Measurements from ENCODE around the gene PDCD1. TPM values are rescaled to one million over a fixed set of nuclear protein-coding genes. Genes with fewer than 3 reads are reported as not detected.

The PDCD1 gene
- total and polyA plus RNA-seq, 2 of the 13 experiments (the other 11 are each of a cell fraction or from before 2014, with no cell fraction given), result 0.04 TPM; not detected in 1

- Histone ChIP-seq H3K4me2 (ENCODE audit: low read depth, low read length) (no peak overlapping the region), H3K79me2 (ENCODE audit: insufficient read depth, low read length) (no peaks in the 10 kb centered on the region), H3K27me3 (ENCODE audit: control insufficient read depth in 1 of 2, insufficient read depth in 2 of 2, low read length in 2 of 2) (peaks cover 31 to 78% of the 10 kb centered on the region in 2 experiments; a peak in 4 of 5 replicates), H3K27ac (ENCODE audit: extremely low read length, insufficient read depth, low read length) (no peak overlapping the region), H3K4me1 (ENCODE audit: insufficient read depth, low read length) (peaks cover 11% of the 10 kb centered on the region), H2AFZ (ENCODE audit: low read length) (no peak overlapping the region), H4K20me1 (ENCODE audit: insufficient read depth, low read length) (no peaks in the 10 kb centered on the region), H3K9me3 (ENCODE audit: low read length) (no peaks in the 10 kb centered on the region), H3K4me3 (replicated peaks in 1 of 3; ENCODE audit: insufficient read depth in 1 of 3, low read depth in 2 of 3, low read length in 3 of 3) (no peak overlapping the region), H3K36me3 (replicated peaks in 1 of 2; ENCODE audit: control insufficient read depth in 1 of 2, insufficient read depth in 2 of 2, low read length in 2 of 2) (no peaks in the 10 kb centered on the region), H3K9ac (ENCODE audit: insufficient read depth, low read depth, low read length) (no peak overlapping the region)
- ATAC-seq (no peak), DNase-seq (ENCODE audit: low spot score) (no peak), FAIRE-seq (no peak)
- 48% methylated on average over 9 of the region's 26 CpGs for WGBS (ENCODE audit: low lambda C conversion rate)
- ChIA-PET CTCF (ENCODE audit: low intra/inter-chr PET ratio, low total read pairs) (no interaction called here), POLR2A (interaction anchor here (1.0 to 1.2 kb wide), 2 partner anchors 42 to 43 kb away, joined by 3 to 4 read pairs; partner anchors contain the start of gene NEU4)
- no peak for TF ChIP-seq CBX5 (CRISPR knock-in tag; IDR thresholded peaks at IDR 0.05; ENCODE audit: borderline replicate concordance)
- no peak for TF ChIP-seq ZNF510 (CRISPR knock-in tag; IDR thresholded peaks at IDR 0.05; ENCODE audit: low read depth)
- no peak for TF ChIP-seq SMARCC2 (IDR thresholded peaks at IDR 0.05)
- TF ChIP-seq ZNF616 (CRISPR knock-in tag; IDR thresholded peaks at IDR 0.05; ENCODE audit: low read depth), result no peak
- TF ChIP-seq ETS1 (CRISPR knock-in tag; IDR thresholded peaks at IDR 0.05), result no peak
- no peak for TF ChIP-seq TOE1 (CRISPR knock-in tag; IDR thresholded peaks at IDR 0.05)
- no peak for TF ChIP-seq ZNF333 (CRISPR knock-in tag; IDR thresholded peaks at IDR 0.05; ENCODE audit: borderline replicate concordance)
- TF ChIP-seq ZKSCAN1 (IDR thresholded peaks at IDR 0.05; ENCODE audit: low read length), result no peak
- no peak for TF ChIP-seq ZNF564 (CRISPR knock-in tag; IDR thresholded peaks at IDR 0.05)
- no peak for TF ChIP-seq ELK4 (CRISPR knock-in tag; IDR thresholded peaks at IDR 0.05; ENCODE audit: borderline replicate concordance)
- TF ChIP-seq ZNF704 (CRISPR knock-in tag; IDR thresholded peaks at IDR 0.05; ENCODE audit: borderline replicate concordance), result no peak
- TF ChIP-seq STAT5B (CRISPR knock-in tag; IDR thresholded peaks at IDR 0.05), result no peak
- TF ChIP-seq, protein P1, sequence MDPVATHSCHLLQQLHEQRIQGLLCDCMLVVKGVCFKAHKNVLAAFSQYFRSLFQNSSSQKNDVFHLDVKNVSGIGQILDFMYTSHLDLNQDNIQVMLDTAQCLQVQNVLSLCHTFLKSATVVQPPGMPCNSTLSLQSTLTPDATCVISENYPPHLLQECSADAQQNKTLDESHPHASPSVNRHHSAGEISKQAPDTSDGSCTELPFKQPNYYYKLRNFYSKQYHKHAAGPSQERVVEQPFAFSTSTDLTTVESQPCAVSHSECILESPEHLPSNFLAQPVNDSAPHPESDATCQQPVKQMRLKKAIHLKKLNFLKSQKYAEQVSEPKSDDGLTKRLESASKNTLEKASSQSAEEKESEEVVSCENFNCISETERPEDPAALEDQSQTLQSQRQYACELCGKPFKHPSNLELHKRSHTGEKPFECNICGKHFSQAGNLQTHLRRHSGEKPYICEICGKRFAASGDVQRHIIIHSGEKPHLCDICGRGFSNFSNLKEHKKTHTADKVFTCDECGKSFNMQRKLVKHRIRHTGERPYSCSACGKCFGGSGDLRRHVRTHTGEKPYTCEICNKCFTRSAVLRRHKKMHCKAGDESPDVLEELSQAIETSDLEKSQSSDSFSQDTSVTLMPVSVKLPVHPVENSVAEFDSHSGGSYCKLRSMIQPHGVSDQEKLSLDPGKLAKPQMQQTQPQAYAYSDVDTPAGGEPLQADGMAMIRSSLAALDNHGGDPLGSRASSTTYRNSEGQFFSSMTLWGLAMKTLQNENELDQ (CRISPR knock-in tag; IDR thresholded peaks at IDR 0.05; ENCODE audit: borderline replicate concordance), result no peak
- no peak for TF ChIP-seq NFRKB (IDR thresholded peaks at IDR 0.05)
- no peak for TF ChIP-seq ZNF329 (CRISPR knock-in tag; IDR thresholded peaks at IDR 0.05; ENCODE audit: low read depth)
- TF ChIP-seq ZBTB14 (CRISPR knock-in tag; IDR thresholded peaks at IDR 0.05), result no peak
- in situ Hi-C loops (cut with HindIII; ENCODE audit: extremely low pct_ligation_motif_present, low pct_unique_long_range_greater_than_20kb) (no loop called here), intact Hi-C loops (cut with micrococcal nuclease; ENCODE audit: unreplicated experiment) (no loop called here)
- no TSS peak for BruUV-seq (replicated peaks)
Observed at GRCh38 chr2:241851325-241852115, 7.2 kb downstream of the PDCD1 start.
